HepG2 (cell line): ENCODE measurements around the gene MBIP. TPM values are rescaled to one million over a fixed set of nuclear protein-coding genes. Genes with fewer than 3 reads are reported as not detected.

Experiments used
- DR1 ChIP-seq: sonication (generic); formaldehyde crosslinking; IDR thresholded peaks from 2 replicates; pipeline ENCODE4 v1.8.0; 2021; ENCODE audit warnings: mild to moderate bottlenecking, missing genetic modification reagents, inconsistent platforms
- EHMT2 ChIP-seq: fragments of 200-600 bp; sonication (generic); IDR thresholded peaks from 2 replicates; pipeline ENCODE4 v1.7.0; 2017; ENCODE audit warnings: antibody characterized with exemption, low read depth, low read length, borderline replicate concordance
- ETV6 ChIP-seq: sonication (generic); formaldehyde crosslinking; conservative IDR thresholded peaks from 2 replicates; pipeline ENCODE4 v1.4.0; 2020; ENCODE audit warnings: missing genetic modification reagents
- FOSL2 ChIP-seq: sonication (generic); formaldehyde crosslinking; IDR thresholded peaks from 2 replicates; pipeline ENCODE4 v1.4.0; 2020; ENCODE audit warnings: missing genetic modification reagents
- FOXA1 ChIP-seq, 2 experiments: fragments of 450-650 bp in 1 of 2; sonication (generic) in 1 of 2; formaldehyde crosslinking in 1 of 2; IDR thresholded peaks; 2 replicates each; pipeline versions ENCODE4 v1.4.0 to v1.6.1; 2016 to 2020; ENCODE audit warnings: missing genetic modification reagents in 1 of 2
- HNRNPH1 ChIP-seq: fragments of 200-400 bp; formaldehyde crosslinking; optimal IDR thresholded peaks from 2 replicates; pipeline ENCODE3; 2017; ENCODE audit warnings: mild to moderate bottlenecking, low read depth, low read length
- KDM6A ChIP-seq: IDR thresholded peaks from 2 replicates; pipeline ENCODE4 v1.6.1; 2016; ENCODE audit warnings: low read depth
- MTF2 ChIP-seq: sonication (generic); formaldehyde crosslinking; IDR thresholded peaks from 2 replicates; pipeline ENCODE4 v1.5.0; 2020; ENCODE audit warnings: missing genetic modification reagents, borderline replicate concordance
- NFIC ChIP-seq: IDR thresholded peaks from 2 replicates; pipeline ENCODE4 v1.6.1; 2012; ENCODE audit warnings: mild to moderate bottlenecking, low read length, inconsistent platforms
- NR2F2 ChIP-seq: IDR thresholded peaks from 2 replicates; pipeline ENCODE4 v1.6.1; 2012; ENCODE audit warnings: low read depth, inconsistent platforms, borderline replicate concordance
- PAWR ChIP-seq: sonication (generic); formaldehyde crosslinking; IDR thresholded peaks from 2 replicates; pipeline ENCODE4 v1.4.0; 2020; ENCODE audit warnings: missing genetic modification reagents, mild to moderate bottlenecking, borderline replicate concordance
- POLR2A ChIP-seq, 2 experiments: IDR thresholded peaks; 2 replicates each; pipeline ENCODE4 v1.6.1; 2011; ENCODE audit warnings: low read depth in 2 of 2, low read length in 2 of 2, mild to moderate bottlenecking in 1 of 2, moderate library complexity in 1 of 2; ENCODE audit not compliant: insufficient read depth in 1 of 2
- RARG ChIP-seq: sonication (generic); formaldehyde crosslinking; IDR thresholded peaks from 2 replicates; pipeline ENCODE4 v1.4.0; 2020; ENCODE audit warnings: low read depth, mild to moderate bottlenecking, missing genetic modification reagents
- SP140L ChIP-seq: sonication (generic); formaldehyde crosslinking; IDR thresholded peaks from 2 replicates; pipeline ENCODE4 v1.4.0; 2020; ENCODE audit warnings: missing genetic modification reagents, borderline replicate concordance
- TBL1XR1 ChIP-seq: fragments of 150-350 bp; IDR thresholded peaks from 2 replicates; pipeline ENCODE4 v1.6.1; 2014; ENCODE audit warnings: borderline replicate concordance, low read length; ENCODE audit not compliant: partially characterized antibody
- ZFX ChIP-seq: sonication (generic); formaldehyde crosslinking; IDR thresholded peaks from 2 replicates; pipeline ENCODE4 v1.4.0; 2020; ENCODE audit warnings: mild to moderate bottlenecking, low read depth, missing genetic modification reagents, moderate library complexity
- ZNF205 ChIP-seq: IDR thresholded peaks from 2 replicates; pipeline ENCODE4 v1.6.1; 2018; ENCODE audit warnings: missing biosample characterization, missing genetic modification reagents
- ZNF207 ChIP-seq: fragments of 450-650 bp; IDR thresholded peaks from 2 replicates; pipeline ENCODE4 v1.6.1; 2016; ENCODE audit warnings: antibody characterized with exemption, borderline replicate concordance
- ZNF282 ChIP-seq: fragments of 450-650 bp; IDR thresholded peaks from 2 replicates; pipeline ENCODE4 v1.6.1; 2018; ENCODE audit not compliant: partially characterized antibody
- ZNF703 ChIP-seq: sonication (generic); formaldehyde crosslinking; IDR thresholded peaks from 2 replicates; pipeline ENCODE4 v1.5.1; 2020; ENCODE audit warnings: missing genetic modification reagents, mild to moderate bottlenecking, moderate library complexity, borderline replicate concordance
- ZNF775 ChIP-seq: sonication (generic); formaldehyde crosslinking; IDR thresholded peaks from 2 replicates; pipeline ENCODE4 v1.4.0; 2020; ENCODE audit warnings: missing genetic modification reagents, mild to moderate bottlenecking, moderate library complexity, borderline replicate concordance
- ZNF782 ChIP-seq: sonication (generic); formaldehyde crosslinking; IDR thresholded peaks from 2 replicates; pipeline ENCODE4 v1.4.0; 2020; ENCODE audit warnings: missing genetic modification reagents, mild to moderate bottlenecking, borderline replicate concordance
- ZNF792 ChIP-seq: IDR thresholded peaks from 2 replicates; pipeline ENCODE4 v1.6.1; 2016
- polyA plus RNA-seq, 8 experiments: library from polyadenylated mRNA; depleted of rRNA in 3 of 8; stranded (reverse) in 7 of 8; unstranded in 1 of 8; fragments of >200 nt; fragmentation: Illumina TruSeq in 4 of 8; extraction: Trizol in 4 of 8; gene quantifications; 2 replicates each; pipeline versions ENCODE4 v1.2.1 to v1.2.3, GENCODE V29; 2011 to 2016; ENCODE audit warnings: low read depth in 4 of 8, missing spikeins in 1 of 8, mixed read lengths in 1 of 8; ENCODE audit not compliant: insufficient read depth in 1 of 8
- total RNA-seq, 5 experiments: library from RNA; depleted of rRNA; stranded (reverse); fragments of >200 nt; fragmentation: Illumina TruSeq; extraction: Trizol; gene quantifications; 2 replicates each; pipeline ENCODE4 v1.2.3, GENCODE V29; 2016; ENCODE audit warnings: low read depth in 1 of 5
- TF ChIP-seq, protein P1 (sequence below): sonication (generic); formaldehyde crosslinking; IDR thresholded peaks from 2 replicates; pipeline ENCODE4 v1.4.0; 2020; ENCODE audit warnings: missing genetic modification reagents, borderline replicate concordance
- TF ChIP-seq, protein P2 (sequence below): IDR thresholded peaks from 2 replicates; pipeline ENCODE4 v1.6.1; 2018; ENCODE audit warnings: missing genetic modification reagents, mild to moderate bottlenecking, missing compliant biosample characterization
- TF ChIP-seq, protein P3 (sequence below): fragments of 450-650 bp; IDR thresholded peaks from 2 replicates; pipeline ENCODE4 v1.6.1; 2016

The MBIP gene
- total and polyA plus RNA-seq, 2 of the 13 experiments (the other 11 are each of a cell fraction or from before 2014, with no cell fraction given), result 48.1 to 48.6 TPM

DNA sequence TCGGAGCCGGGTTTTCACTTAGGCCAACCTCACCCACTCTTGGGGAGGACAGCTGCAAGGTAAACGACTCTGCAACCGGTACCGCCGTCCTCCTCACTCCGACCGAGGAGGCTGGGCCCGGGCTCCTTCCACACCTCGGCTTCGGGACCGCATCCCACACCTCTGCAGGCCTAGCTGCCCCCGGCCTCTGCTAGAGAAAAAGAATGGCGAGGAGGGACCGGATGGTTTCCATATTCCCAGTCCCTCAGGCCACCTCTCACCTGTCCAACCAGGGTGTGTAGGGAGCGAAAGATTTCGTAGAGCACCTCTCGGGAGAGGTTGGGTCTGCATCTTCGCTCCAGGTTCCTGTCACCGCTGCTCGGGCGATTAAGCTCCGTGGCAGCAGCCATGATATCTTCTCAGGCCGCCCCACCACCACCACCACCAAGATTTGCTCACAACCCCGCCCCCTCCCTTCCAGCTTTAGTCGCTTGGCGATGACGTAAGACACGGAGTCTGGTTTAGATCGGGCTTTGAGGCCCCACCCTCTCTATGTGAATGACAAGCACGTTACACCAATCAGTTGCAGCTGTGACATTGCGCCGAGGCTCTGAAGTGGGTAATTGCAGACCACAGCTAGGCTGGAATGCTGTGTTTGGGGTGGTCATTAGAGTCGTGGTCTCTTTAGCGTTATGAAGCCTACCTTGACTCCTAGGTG, at the start of gene MBIP (continued):
- peak; percentile 100 for TF ChIP-seq ZFX (CRISPR knock-in tag)
- no peak for TF ChIP-seq ZNF282
- TF ChIP-seq ZNF775 (CRISPR knock-in tag), result no peak
- TF ChIP-seq, protein P1, sequence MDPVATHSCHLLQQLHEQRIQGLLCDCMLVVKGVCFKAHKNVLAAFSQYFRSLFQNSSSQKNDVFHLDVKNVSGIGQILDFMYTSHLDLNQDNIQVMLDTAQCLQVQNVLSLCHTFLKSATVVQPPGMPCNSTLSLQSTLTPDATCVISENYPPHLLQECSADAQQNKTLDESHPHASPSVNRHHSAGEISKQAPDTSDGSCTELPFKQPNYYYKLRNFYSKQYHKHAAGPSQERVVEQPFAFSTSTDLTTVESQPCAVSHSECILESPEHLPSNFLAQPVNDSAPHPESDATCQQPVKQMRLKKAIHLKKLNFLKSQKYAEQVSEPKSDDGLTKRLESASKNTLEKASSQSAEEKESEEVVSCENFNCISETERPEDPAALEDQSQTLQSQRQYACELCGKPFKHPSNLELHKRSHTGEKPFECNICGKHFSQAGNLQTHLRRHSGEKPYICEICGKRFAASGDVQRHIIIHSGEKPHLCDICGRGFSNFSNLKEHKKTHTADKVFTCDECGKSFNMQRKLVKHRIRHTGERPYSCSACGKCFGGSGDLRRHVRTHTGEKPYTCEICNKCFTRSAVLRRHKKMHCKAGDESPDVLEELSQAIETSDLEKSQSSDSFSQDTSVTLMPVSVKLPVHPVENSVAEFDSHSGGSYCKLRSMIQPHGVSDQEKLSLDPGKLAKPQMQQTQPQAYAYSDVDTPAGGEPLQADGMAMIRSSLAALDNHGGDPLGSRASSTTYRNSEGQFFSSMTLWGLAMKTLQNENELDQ (CRISPR knock-in tag), result no peak; the same call in none of the 2 replicates
- peak; percentile 62 for TF ChIP-seq FOSL2 (CRISPR knock-in tag)
- no peak for TF ChIP-seq ZNF207
- TF ChIP-seq ZNF782 (CRISPR knock-in tag), result no peak
- no peak for TF ChIP-seq SP140L
- TF ChIP-seq KDM6A, result 0 out of 2 replicates have a peak, but pooled peaks have one; percentile 10
- peak; percentile 59; the same call in 1 of the 2 replicates for TF ChIP-seq ZNF703 (CRISPR knock-in tag)
- TF ChIP-seq MTF2 (CRISPR knock-in tag), result no peak; the same call in 1 of the 2 replicates
- no peak; the same call in 1 of the 2 replicates for TF ChIP-seq RARG (CRISPR knock-in tag)
- TF ChIP-seq, protein P2, sequence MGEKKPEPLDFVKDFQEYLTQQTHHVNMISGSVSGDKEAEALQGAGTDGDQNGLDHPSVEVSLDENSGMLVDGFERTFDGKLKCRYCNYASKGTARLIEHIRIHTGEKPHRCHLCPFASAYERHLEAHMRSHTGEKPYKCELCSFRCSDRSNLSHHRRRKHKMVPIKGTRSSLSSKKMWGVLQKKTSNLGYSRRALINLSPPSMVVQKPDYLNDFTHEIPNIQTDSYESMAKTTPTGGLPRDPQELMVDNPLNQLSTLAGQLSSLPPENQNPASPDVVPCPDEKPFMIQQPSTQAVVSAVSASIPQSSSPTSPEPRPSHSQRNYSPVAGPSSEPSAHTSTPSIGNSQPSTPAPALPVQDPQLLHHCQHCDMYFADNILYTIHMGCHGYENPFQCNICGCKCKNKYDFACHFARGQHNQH (CRISPR knock-in tag), result peak; percentile 77
- TF ChIP-seq FOXA1 (IDR thresholded peaks at IDR 0.05), result no peak
- TF ChIP-seq FOXA1 (CRISPR knock-in tag; IDR thresholded peaks at IDR 0.05), result peak; percentile 35; the same call in 1 of the 2 replicates
- TF ChIP-seq DR1 (CRISPR knock-in tag), result no peak; the same call in 1 of the 2 replicates
- TF ChIP-seq PAWR (CRISPR knock-in tag), result 0 out of 2 replicates have a peak, but pooled peaks have one; percentile 10
- TF ChIP-seq TBL1XR1, result peak; percentile 76
- TF ChIP-seq ETV6 (CRISPR knock-in tag), result no peak; the same call in 1 of the 2 replicates
- TF ChIP-seq HNRNPH1, result no peak
- TF ChIP-seq, protein P3, sequence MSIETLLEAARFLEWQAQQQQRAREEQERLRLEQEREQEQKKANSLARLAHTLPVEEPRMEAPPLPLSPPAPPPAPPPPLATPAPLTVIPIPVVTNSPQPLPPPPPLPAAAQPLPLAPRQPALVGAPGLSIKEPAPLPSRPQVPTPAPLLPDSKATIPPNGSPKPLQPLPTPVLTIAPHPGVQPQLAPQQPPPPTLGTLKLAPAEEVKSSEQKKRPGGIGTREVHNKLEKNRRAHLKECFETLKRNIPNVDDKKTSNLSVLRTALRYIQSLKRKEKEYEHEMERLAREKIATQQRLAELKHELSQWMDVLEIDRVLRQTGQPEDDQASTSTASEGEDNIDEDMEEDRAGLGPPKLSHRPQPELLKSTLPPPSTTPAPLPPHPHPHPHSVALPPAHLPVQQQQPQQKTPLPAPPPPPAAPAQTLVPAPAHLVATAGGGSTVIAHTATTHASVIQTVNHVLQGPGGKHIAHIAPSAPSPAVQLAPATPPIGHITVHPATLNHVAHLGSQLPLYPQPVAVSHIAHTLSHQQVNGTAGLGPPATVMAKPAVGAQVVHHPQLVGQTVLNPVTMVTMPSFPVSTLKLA, result no peak; the same call in 1 of the 2 replicates
- TF ChIP-seq NR2F2, result peak; percentile 36; the same call in 1 of the 2 replicates
- TF ChIP-seq NFIC, result no peak; the same call in 1 of the 2 replicates
- no peak; the same call in 1 of the 2 replicates for TF ChIP-seq EHMT2
- peak; percentile 74 for TF ChIP-seq ZNF205 (CRISPR knock-in tag)
- peak; percentile 37 for TF ChIP-seq ZNF792 (CRISPR knock-in tag)
- peak; percentile 93 to 94 for TF ChIP-seq POLR2A (IDR thresholded peaks at IDR 0.05; ENCODE audit: insufficient read depth in 1 of 2, low read depth in 2 of 2, low read length in 2 of 2)
